Measurements from ENCODE around the gene PRELP. TPM values are rescaled to one million over a fixed set of nuclear protein-coding genes. Genes with fewer than 3 reads are reported as not detected.

Gene PRELP
- total and polyA plus RNA-seq, 4 donors: 0.09 to 5.8 (median 3.6) TPM

DNA sequence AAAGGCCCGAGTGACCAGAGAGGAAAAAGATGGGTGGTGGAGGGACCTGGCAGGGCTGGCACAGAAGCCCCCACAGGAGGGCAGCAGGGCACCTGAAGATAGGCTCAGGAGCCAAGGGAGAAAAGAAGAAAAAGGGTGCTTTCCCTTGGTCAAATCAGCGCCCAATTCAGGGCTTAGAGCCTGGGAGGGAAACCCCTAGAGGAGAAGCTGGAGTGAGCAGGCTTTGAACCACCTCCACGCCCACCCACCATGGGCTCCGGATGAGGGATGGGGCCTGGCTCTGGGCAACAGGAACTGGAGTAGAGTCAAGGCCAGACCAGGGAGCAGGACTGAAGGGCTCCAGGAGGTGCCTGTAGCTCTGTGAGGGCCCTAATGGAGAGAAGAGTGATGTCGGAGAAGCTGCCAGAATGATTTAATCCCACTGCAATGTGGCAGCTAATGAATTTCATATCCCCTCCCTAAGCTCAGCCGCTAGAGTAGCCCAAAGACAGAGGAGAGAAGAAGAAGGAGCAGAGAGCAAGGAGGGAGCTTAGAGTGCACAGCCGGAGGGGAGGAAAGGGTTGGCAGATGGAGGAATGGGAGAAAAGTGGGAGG is 12.0 kb upstream of the PRELP start (continued):
- TF ChIP-seq, protein P1, sequence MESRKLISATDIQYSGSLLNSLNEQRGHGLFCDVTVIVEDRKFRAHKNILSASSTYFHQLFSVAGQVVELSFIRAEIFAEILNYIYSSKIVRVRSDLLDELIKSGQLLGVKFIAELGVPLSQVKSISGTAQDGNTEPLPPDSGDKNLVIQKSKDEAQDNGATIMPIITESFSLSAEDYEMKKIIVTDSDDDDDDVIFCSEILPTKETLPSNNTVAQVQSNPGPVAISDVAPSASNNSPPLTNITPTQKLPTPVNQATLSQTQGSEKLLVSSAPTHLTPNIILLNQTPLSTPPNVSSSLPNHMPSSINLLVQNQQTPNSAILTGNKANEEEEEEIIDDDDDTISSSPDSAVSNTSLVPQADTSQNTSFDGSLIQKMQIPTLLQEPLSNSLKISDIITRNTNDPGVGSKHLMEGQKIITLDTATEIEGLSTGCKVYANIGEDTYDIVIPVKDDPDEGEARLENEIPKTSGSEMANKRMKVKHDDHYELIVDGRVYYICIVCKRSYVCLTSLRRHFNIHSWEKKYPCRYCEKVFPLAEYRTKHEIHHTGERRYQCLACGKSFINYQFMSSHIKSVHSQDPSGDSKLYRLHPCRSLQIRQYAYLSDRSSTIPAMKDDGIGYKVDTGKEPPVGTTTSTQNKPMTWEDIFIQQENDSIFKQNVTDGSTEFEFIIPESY (IDR thresholded peaks at IDR 0.05): no peak
- no peak for TF ChIP-seq TAF1 (conservative IDR thresholded peaks at IDR 0.05)

DNA sequence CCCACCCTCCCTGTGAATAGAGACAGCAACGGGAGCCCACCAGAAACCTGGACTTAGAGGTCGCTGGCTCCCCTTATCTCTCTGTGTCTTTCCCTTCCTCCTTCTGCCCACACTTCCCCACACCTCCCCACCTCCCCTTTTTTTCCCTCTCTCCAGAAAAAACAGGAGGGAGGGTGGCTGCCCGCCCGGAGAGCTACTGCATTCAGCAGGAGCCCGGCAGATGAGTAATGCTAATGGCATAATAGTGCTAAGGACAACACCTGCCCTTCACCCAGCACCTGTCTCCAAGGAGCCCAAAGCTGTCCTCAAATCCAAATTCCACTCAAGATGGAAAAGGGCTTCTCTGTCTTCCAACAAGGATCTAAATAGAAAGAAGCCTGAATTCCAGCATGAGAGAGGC is 11.4 kb upstream of the PRELP start:
- Histone ChIP-seq H3K27me3 (ENCODE audit: control insufficient read depth in 4 of 4, insufficient read depth in 4 of 4, low read length in 3 of 4) (peaks cover 0 to 3% (median 0%) of the 10 kb centered on the region in 4 donors), H3K9ac (ENCODE audit: low read depth in 1 of 2, low read length in 2 of 2) (no peak overlapping the region), H3K4me3 (ENCODE audit: low read depth in 1 of 3, low read length in 3 of 3) (no peak overlapping the region), H3K9me3 (ENCODE audit: control insufficient read depth in 4 of 4, low read length in 3 of 4) (no peaks in the 10 kb centered on the region), H3K36me3 (ENCODE audit: control insufficient read depth in 4 of 4, insufficient read depth in 3 of 4, low read depth in 1 of 4, low read length in 3 of 4) (no peaks in the 10 kb centered on the region), H3K27ac (ENCODE audit: low read depth in 1 of 2, low read length in 2 of 2) (no peak overlapping the region), H3K4me1 (ENCODE audit: control insufficient read depth in 4 of 4, insufficient read depth in 4 of 4, low read length in 3 of 4) (peaks cover 0 to 6% (median 0%) of the 10 kb centered on the region in 4 donors)
- TF ChIP-seq SP1 (IDR thresholded peaks at IDR 0.05): no peak
- no peak for TF ChIP-seq TAF1 (conservative IDR thresholded peaks at IDR 0.05)
- TF ChIP-seq, protein P2, sequence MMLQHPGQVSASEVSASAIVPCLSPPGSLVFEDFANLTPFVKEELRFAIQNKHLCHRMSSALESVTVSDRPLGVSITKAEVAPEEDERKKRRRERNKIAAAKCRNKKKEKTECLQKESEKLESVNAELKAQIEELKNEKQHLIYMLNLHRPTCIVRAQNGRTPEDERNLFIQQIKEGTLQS (IDR thresholded peaks at IDR 0.05): no peak
- TF ChIP-seq RXRA (IDR thresholded peaks at IDR 0.05): no peak
- TF ChIP-seq FOXA1 (IDR thresholded peaks at IDR 0.05): no peak
- TF ChIP-seq HNF4G (IDR thresholded peaks at IDR 0.05): no peak
- TF ChIP-seq NR2F2 (IDR thresholded peaks at IDR 0.05): no peak
- TF ChIP-seq YY1 (IDR thresholded peaks at IDR 0.05): no peak
- TF ChIP-seq, protein P1 (IDR thresholded peaks at IDR 0.05): no peak
- no peak for TF ChIP-seq FOXA2 (IDR thresholded peaks at IDR 0.05)
- TF ChIP-seq RAD21 (IDR thresholded peaks at IDR 0.05): no peak
- TF ChIP-seq, protein P3, sequence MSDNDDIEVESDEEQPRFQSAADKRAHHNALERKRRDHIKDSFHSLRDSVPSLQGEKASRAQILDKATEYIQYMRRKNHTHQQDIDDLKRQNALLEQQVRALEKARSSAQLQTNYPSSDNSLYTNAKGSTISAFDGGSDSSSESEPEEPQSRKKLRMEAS (IDR thresholded peaks at IDR 0.05): no peak
- TF ChIP-seq EGR1 (IDR thresholded peaks at IDR 0.05; ENCODE audit: low read depth in 2 of 2): no peak
- no peak for TF ChIP-seq HNF4A (conservative IDR thresholded peaks at IDR 0.05)
- TF ChIP-seq JUND (IDR thresholded peaks at IDR 0.05): no peak
- TF ChIP-seq, protein P4, sequence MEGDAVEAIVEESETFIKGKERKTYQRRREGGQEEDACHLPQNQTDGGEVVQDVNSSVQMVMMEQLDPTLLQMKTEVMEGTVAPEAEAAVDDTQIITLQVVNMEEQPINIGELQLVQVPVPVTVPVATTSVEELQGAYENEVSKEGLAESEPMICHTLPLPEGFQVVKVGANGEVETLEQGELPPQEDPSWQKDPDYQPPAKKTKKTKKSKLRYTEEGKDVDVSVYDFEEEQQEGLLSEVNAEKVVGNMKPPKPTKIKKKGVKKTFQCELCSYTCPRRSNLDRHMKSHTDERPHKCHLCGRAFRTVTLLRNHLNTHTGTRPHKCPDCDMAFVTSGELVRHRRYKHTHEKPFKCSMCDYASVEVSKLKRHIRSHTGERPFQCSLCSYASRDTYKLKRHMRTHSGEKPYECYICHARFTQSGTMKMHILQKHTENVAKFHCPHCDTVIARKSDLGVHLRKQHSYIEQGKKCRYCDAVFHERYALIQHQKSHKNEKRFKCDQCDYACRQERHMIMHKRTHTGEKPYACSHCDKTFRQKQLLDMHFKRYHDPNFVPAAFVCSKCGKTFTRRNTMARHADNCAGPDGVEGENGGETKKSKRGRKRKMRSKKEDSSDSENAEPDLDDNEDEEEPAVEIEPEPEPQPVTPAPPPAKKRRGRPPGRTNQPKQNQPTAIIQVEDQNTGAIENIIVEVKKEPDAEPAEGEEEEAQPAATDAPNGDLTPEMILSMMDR (IDR thresholded peaks at IDR 0.05; ENCODE audit: low read depth, low read length, missing input control): no peak
- no peak for TF ChIP-seq GABPA (IDR thresholded peaks at IDR 0.05 in 1 of 2, conservative IDR thresholded peaks at IDR 0.05 in 1 of 2)
- TF ChIP-seq, protein P5, sequence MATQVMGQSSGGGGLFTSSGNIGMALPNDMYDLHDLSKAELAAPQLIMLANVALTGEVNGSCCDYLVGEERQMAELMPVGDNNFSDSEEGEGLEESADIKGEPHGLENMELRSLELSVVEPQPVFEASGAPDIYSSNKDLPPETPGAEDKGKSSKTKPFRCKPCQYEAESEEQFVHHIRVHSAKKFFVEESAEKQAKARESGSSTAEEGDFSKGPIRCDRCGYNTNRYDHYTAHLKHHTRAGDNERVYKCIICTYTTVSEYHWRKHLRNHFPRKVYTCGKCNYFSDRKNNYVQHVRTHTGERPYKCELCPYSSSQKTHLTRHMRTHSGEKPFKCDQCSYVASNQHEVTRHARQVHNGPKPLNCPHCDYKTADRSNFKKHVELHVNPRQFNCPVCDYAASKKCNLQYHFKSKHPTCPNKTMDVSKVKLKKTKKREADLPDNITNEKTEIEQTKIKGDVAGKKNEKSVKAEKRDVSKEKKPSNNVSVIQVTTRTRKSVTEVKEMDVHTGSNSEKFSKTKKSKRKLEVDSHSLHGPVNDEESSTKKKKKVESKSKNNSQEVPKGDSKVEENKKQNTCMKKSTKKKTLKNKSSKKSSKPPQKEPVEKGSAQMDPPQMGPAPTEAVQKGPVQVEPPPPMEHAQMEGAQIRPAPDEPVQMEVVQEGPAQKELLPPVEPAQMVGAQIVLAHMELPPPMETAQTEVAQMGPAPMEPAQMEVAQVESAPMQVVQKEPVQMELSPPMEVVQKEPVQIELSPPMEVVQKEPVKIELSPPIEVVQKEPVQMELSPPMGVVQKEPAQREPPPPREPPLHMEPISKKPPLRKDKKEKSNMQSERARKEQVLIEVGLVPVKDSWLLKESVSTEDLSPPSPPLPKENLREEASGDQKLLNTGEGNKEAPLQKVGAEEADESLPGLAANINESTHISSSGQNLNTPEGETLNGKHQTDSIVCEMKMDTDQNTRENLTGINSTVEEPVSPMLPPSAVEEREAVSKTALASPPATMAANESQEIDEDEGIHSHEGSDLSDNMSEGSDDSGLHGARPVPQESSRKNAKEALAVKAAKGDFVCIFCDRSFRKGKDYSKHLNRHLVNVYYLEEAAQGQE (IDR thresholded peaks at IDR 0.05): no peak
- no peak for DNase-seq (ENCODE audit: low spot score)
- 74% methylated on average over 5 of the region's 5 CpGs for WGBS

Measured in liver (tissue), 9 donors.